ENCODE measurements around the gene XBP1.

- no peak for TF ChIP-seq CTCF (IDR thresholded peaks at IDR 0.05)
- TF ChIP-seq EZH2phosphoT487 (IDR thresholded peaks at IDR 0.05), result no peak
Observed at GRCh38 chr22:28802595-28803123, 2.3 kb upstream of the XBP1 start.
